GM21619 (cell line): Measurements from ENCODE around the gene MIER2.
"Not testable (repeated sequence)": the region's sequence is repeated elsewhere in the genome, so short reads cannot be mapped to it uniquely, and the experiment has no call there.

Experiments
- ATAC-seq: cut with Tn5 transposase; IDR thresholded peaks from one replicate; pipeline ENCODE4 v1.9.1; 2021; ENCODE audit not compliant: unreplicated experiment

Gene MIER2

GRCh38 chr19:289651-290371 lies 54.8 kb downstream of the MIER2 start:
- ATAC-seq, result no peak

- ATAC-seq, result no peak
These were observed 55.7 kb downstream of the MIER2 start for GRCh38 chr19:288911-289310.

- ATAC-seq, result no peak
These were observed 57.2 kb downstream of the MIER2 start for GRCh38 chr19:287381-287871.

- no peak for ATAC-seq
These were observed 61.2 kb downstream of the MIER2 start for GRCh38 chr19:283395-283794.

GRCh38 chr19:282501-282900 lies 62.1 kb downstream of the MIER2 start:
- ATAC-seq, result no peak

- no peak for ATAC-seq
These were observed 62.6 kb downstream of the MIER2 start for GRCh38 chr19:281992-282391.

- ATAC-seq, result no peak
These were observed 63.3 kb downstream of the MIER2 start for GRCh38 chr19:281156-281853.

GRCh38 chr19:280541-281009 lies 64.0 kb downstream of the MIER2 start:
- no peak for ATAC-seq

GRCh38 chr19:279656-280055 lies 64.9 kb downstream of the MIER2 start:
- ATAC-seq, result no peak

GRCh38 chr19:279231-279630 lies 65.4 kb downstream of the MIER2 start:
- no peak for ATAC-seq

GRCh38 chr19:277581-278165 lies 66.9 kb downstream of the MIER2 start:
- ATAC-seq, result no peak

GRCh38 chr19:277131-277530 lies 67.5 kb downstream of the MIER2 start:
- ATAC-seq, result no peak

- no peak for ATAC-seq
These were observed 68.5 kb downstream of the MIER2 start for GRCh38 chr19:275958-276646.

- no peak for ATAC-seq
These were observed 69.6 kb downstream of the MIER2 start for GRCh38 chr19:275000-275399.

- ATAC-seq, result no peak
These were observed 71.2 kb downstream of the MIER2 start for GRCh38 chr19:273393-273792.

- no peak for ATAC-seq
These were observed 72.7 kb downstream of the MIER2 start for GRCh38 chr19:271856-272255.

GRCh38 chr19:270766-271318 lies 73.8 kb downstream of the MIER2 start:
- ATAC-seq, result not testable (repeated sequence)

GRCh38 chr19:269241-269640 lies 75.4 kb downstream of the MIER2 start:
- ATAC-seq, result no peak

- no peak for ATAC-seq
These were observed 82.5 kb downstream of the MIER2 start for GRCh38 chr19:262125-262524.

GRCh38 chr19:256804-257203 lies 87.8 kb downstream of the MIER2 start:
- ATAC-seq, result not testable (repeated sequence)
